ENCODE measurements around the gene PYDC1. TPM values are rescaled to one million over a fixed set of nuclear protein-coding genes. Genes with fewer than 3 reads are reported as not detected.

Gene PYDC1
- total RNA-seq, 1 donor from 2014 or later = not detected

DNA sequence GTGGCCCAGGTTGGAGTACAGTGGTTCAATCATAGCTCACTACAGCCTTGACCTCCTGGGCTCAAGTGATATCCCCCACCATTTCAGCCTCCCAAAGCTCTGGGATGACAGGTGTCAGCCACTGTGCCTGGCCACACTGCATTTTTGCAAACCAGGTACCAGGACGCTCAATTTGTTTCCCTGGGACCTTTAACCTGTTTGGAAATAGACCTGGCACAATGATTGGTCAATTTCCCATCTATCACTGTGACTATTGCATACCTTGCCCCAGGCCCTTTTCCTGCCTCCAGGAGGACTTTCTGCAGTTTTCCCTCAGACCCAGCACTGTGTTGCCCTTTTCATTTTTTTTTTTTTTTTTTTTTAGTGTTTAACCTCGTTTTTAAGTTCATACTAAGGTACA, 48.1 kb downstream of the PYDC1 start:
- Mint-ChIP-seq H3K4me1 (peaks cover 14% of the 10 kb centered on the region), H3K36me3 (ENCODE audit: low read depth) (no peaks in the 10 kb centered on the region), H3K9me3 (no peaks in the 10 kb centered on the region), H3K4me3 (no peak overlapping the region), H3K27ac (ENCODE audit: unreplicated experiment) (no peak overlapping the region), H3K27me3 (ENCODE audit: low read depth) (no peaks in the 10 kb centered on the region)
- TF ChIP-seq, protein P1, sequence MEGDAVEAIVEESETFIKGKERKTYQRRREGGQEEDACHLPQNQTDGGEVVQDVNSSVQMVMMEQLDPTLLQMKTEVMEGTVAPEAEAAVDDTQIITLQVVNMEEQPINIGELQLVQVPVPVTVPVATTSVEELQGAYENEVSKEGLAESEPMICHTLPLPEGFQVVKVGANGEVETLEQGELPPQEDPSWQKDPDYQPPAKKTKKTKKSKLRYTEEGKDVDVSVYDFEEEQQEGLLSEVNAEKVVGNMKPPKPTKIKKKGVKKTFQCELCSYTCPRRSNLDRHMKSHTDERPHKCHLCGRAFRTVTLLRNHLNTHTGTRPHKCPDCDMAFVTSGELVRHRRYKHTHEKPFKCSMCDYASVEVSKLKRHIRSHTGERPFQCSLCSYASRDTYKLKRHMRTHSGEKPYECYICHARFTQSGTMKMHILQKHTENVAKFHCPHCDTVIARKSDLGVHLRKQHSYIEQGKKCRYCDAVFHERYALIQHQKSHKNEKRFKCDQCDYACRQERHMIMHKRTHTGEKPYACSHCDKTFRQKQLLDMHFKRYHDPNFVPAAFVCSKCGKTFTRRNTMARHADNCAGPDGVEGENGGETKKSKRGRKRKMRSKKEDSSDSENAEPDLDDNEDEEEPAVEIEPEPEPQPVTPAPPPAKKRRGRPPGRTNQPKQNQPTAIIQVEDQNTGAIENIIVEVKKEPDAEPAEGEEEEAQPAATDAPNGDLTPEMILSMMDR (conservative IDR thresholded peaks at IDR 0.05) = no peak
- DNase-seq (ENCODE audit: low read depth, low spot score) = no peak

DNA sequence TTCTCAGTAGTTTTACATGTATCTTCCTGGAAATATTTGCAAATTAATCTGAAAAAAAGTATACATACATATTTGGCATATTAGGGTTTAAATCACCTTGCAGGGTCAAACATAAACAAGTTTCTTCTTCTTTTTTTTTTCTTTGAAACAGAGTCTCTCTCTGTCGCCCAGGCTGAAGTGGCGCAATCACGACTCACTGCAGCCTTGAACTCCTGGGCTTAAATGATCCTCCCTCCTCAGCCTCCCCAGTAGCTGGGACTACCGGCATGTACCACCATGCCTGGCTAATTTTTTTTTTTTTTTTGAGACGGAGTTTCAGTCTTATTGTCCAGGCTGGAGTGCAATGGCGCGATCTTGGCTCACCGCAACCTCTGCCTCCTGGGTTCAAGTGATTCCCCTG, 49.6 kb downstream of the PYDC1 start:
- no peak for DNase-seq (ENCODE audit: low read depth, low spot score)
- no peaks in the 10 kb centered on the region for H3K27me3 Mint-ChIP-seq (ENCODE audit: low read depth)
- H3K36me3 Mint-ChIP-seq (ENCODE audit: low read depth) = no peaks in the 10 kb centered on the region
- H3K4me3 Mint-ChIP-seq = no peak overlapping the region
- TF ChIP-seq, protein P1 (conservative IDR thresholded peaks at IDR 0.05) = no peak
- H3K27ac Mint-ChIP-seq (ENCODE audit: unreplicated experiment) = no peak overlapping the region
- H3K9me3 Mint-ChIP-seq = no peaks in the 10 kb centered on the region
- peaks cover 14% of the 10 kb centered on the region for H3K4me1 Mint-ChIP-seq

Other genes with a start within 250 kb of the PYDC1 start
- 1.9 and 2.3 TPM in 2 replicates for gene HSD3B7, start 231.9 kb downstream of the PYDC1 start, total RNA-seq
- gene STX1B, start 206.5 kb downstream of the PYDC1 start, total RNA-seq = 12.1 and 14.1 TPM in 2 replicates
- 21.9 and 26.0 TPM in 2 replicates for gene STX4, start 183.6 kb downstream of the PYDC1 start, total RNA-seq
- 16.8 and 19.7 TPM in 2 replicates for gene ZNF668, start 142.9 kb downstream of the PYDC1 start, total RNA-seq
- gene ZNF646, start 142.7 kb downstream of the PYDC1 start, total RNA-seq = 32.3 and 32.4 TPM in 2 replicates
- gene PRSS53, start 128.2 kb downstream of the PYDC1 start, total RNA-seq = 3.7 and 4.4 TPM in 2 replicates
- 62.4 and 70.1 TPM in 2 replicates for gene VKORC1, start 122.3 kb downstream of the PYDC1 start, total RNA-seq
- 42.4 and 43.5 TPM in 2 replicates for gene BCKDK, start 108.7 kb downstream of the PYDC1 start, total RNA-seq
- 72.6 and 76.9 TPM in 2 replicates for gene KAT8, start 99.5 kb downstream of the PYDC1 start, total RNA-seq
- gene PRSS8, start 81.4 kb downstream of the PYDC1 start, total RNA-seq = not detected in 2 replicates
- 0.68 and 1.1 TPM in 2 replicates for gene PRSS36, start 67.1 kb downstream of the PYDC1 start, total RNA-seq
- gene FUS, start 37.0 kb downstream of the PYDC1 start, total RNA-seq = 970 and 984 TPM in 2 replicates
- 1.7 and 3.3 TPM in 2 replicates for gene PYCARD, start 14.4 kb downstream of the PYDC1 start, total RNA-seq
- gene TRIM72, start 3.0 kb downstream of the PYDC1 start, total RNA-seq = 0.05 TPM in 1 of 2 replicates, not detected in the other
- gene ITGAM, start 42.8 kb upstream of the PYDC1 start, total RNA-seq = not detected in 2 replicates
- gene ITGAX, start 138.0 kb upstream of the PYDC1 start, total RNA-seq = not detected in 2 replicates
- gene ITGAD, start 176.2 kb upstream of the PYDC1 start, total RNA-seq = not detected in 2 replicates
- gene COX6A2, start 211.2 kb upstream of the PYDC1 start, total RNA-seq = not detected in 2 replicates
- gene ZNF843, start 225.7 kb upstream of the PYDC1 start, total RNA-seq = 0.91 and 1.0 TPM in 2 replicates
- gene ARMC5, start 242.4 kb upstream of the PYDC1 start, total RNA-seq = 11.8 and 12.3 TPM in 2 replicates